ENCODE measurements around the gene METTL21A.

METTL21A gene

DNA sequence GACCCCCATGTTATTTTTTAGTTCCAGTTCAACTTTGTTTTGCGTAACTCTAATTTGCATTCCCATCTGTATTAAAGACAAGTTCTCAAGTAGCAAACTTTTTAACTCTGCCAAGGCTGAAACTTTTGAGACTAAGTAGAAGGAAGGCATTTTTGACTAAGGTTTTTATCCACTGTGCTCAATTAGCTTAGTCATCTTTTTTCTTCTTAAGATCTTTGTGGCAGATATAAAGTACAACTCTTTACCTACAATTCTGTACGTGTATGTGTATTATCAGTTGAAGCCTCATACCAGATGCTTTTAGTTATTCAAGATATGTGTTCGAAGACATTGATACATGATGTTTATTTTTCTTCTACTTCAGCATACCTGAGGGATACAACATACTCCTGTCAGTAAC, 53.8 kb downstream of the METTL21A start:
- no peak for DNase-seq (ENCODE audit: low read depth, low spot score)
- no peak overlapping the region for H3K4me3 ChIP-seq (ENCODE audit: low read depth, low read length)
- TF ChIP-seq, protein P1, sequence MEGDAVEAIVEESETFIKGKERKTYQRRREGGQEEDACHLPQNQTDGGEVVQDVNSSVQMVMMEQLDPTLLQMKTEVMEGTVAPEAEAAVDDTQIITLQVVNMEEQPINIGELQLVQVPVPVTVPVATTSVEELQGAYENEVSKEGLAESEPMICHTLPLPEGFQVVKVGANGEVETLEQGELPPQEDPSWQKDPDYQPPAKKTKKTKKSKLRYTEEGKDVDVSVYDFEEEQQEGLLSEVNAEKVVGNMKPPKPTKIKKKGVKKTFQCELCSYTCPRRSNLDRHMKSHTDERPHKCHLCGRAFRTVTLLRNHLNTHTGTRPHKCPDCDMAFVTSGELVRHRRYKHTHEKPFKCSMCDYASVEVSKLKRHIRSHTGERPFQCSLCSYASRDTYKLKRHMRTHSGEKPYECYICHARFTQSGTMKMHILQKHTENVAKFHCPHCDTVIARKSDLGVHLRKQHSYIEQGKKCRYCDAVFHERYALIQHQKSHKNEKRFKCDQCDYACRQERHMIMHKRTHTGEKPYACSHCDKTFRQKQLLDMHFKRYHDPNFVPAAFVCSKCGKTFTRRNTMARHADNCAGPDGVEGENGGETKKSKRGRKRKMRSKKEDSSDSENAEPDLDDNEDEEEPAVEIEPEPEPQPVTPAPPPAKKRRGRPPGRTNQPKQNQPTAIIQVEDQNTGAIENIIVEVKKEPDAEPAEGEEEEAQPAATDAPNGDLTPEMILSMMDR (IDR thresholded peaks at IDR 0.05; ENCODE audit: low read depth, low read length) = no peak
- in situ Hi-C loops (cut with HindIII; ENCODE audit: low sequenced_read_pairs) = no loop called here

DNA sequence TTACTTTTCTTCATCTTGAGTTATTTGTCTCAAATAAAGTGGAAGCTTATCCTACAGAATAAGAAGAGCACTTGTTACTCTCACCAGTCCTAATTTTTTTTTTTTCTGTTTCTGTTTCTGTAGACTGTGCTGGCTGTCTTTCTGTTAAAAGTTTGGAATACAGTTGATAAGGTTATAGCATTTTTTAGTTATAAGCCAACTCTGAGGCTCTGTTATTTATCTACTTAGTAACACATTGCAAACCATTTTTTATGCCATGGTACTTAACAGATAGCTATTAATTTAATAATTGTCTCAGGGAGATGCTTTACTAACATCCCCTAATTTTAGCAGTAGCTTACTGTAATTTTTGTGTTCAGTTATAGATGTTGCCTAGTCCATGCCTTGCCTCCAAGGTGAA, 57.5 kb downstream of the METTL21A start:
- TF ChIP-seq, protein P1 (IDR thresholded peaks at IDR 0.05; ENCODE audit: low read depth, low read length) = no peak
- no peak for DNase-seq (ENCODE audit: low read depth, low spot score)
- in situ Hi-C loops (cut with HindIII; ENCODE audit: low sequenced_read_pairs) = no loop called here
- H3K4me3 ChIP-seq (ENCODE audit: low read depth, low read length) = no peak overlapping the region

DNA sequence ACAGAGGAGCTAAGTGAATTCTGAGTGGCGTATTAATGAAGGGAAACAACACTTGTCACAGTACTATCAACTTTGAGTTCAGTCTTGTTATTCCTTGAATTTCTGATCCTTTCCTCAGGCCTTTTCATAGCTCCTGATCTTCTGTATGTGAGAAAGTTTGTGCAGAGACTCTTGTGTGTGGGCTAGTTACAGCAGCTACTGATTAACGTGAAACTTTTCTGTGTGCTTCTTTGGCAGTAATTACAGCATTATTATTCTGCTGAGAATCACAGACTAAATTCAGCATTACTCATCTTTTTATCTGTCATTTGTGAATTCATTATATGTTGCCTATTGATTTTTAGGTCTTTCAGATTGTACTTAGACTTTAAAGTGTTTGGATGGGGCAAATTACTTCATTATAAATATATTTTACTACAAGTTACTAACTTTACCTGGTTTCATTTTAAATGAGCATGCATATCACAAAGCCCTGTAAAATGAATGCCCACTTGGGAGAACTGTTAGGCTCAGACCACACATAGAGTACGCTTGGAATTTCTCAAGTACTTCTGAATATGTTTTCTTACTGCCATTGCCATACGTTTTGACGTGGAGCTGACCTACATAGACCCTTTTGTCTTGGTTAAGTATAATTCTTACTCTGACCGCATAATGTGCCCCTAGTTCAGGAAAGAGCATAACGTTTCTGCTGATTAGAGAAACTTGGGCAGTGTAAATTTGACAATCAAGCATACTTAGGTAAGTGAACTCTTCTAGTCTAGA, 59.3 kb downstream of the METTL21A start:
- no peak for DNase-seq (ENCODE audit: low read depth, low spot score)
- TF ChIP-seq, protein P1 (IDR thresholded peaks at IDR 0.05; ENCODE audit: low read depth, low read length) = no peak
- in situ Hi-C loops (cut with HindIII; ENCODE audit: low sequenced_read_pairs) = no loop called here
- H3K4me3 ChIP-seq (ENCODE audit: low read depth, low read length) = no peak overlapping the region
